GM04504 (cell line): ENCODE data around the gene FGF18.

Source experiments
- DNase-seq: peaks from one replicate; pipeline ENCODE4 v3.0.0-alpha.2; 2012; ENCODE audit warnings: low read depth

The FGF18 gene

DNA sequence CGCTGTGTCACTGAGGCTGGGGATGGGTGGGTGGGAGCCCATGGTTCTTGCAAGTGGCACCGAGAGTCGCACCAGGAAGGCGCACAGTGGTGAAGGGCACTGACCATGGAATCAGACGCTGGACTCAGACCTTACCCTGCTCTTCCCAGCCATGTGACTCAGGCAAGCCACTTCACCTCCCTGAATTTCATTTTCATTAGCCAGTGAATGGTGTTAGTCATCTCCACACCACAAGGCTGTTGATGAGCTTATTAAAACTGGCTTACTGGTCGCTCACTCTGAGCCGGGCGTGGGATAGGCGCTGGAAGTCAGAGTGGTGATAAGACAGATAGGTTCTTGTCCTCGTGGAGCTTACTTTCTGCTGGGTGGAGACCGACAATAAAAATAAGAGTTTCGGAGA, 25.1 kb downstream of the FGF18 start:
- DNase-seq: no peak

DNA sequence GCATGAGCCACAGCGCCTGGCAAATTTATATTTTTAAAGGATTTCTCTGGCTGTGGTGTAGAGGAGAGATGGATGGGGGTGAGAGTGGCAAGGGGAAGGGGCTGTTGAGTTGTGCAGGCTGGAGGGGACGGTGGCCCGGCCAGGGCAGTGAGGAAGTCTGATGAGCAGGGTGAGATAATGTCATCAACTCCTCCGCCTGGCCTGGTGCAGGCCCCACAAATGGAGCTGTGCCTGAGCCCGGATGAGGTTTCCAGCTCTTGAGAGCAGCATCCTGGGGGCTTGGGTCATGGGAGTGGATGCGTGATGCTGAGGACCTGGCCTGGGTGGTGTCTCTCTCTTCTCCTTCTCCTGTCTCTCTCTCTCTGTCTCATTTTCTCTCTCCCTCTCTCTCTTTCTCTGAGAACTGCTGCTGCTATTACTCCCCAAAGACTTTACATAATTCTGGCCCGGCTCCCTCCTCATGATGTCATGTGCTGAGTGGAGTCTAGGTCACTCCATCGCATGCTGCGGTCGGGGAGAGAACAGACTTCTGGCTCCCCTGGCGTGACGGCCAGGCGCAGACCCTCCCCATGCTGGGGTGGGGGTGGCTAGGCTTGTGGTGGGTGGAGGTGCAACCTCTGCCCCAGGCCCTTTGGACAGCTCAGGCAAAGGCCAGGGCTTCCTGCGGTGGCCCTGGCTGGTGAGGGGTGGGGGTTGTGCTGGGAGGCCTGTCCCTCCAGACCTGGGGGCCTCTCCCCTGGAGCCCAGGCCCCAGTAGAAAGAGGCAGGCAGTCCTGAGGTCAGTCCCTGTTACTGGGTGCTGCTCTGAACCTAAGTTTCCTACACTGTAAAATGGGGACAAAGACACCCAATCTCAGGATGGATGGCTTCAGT, 26.4 kb downstream of the FGF18 start:
- no peak for DNase-seq

DNA sequence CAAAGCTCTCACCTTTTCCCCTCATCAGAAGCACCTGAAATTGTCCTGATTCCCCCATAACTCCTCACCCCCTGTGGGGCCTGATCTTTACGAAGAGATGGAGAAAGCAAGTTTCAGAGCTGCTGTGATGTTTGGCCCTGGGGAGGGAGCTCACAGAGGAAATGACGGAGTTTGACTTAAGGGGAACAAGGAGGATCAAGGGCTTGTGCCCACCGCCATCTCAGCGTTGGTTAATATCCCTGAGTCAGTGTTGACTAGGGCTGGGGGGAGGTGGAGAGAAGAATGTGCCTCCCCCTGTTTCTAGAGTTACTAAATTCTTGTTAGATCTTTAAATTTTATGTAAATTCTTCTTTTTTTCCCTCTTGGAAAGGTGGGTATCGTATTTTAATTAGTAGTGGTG, 27.8 kb downstream of the FGF18 start:
- DNase-seq: no peak

DNA sequence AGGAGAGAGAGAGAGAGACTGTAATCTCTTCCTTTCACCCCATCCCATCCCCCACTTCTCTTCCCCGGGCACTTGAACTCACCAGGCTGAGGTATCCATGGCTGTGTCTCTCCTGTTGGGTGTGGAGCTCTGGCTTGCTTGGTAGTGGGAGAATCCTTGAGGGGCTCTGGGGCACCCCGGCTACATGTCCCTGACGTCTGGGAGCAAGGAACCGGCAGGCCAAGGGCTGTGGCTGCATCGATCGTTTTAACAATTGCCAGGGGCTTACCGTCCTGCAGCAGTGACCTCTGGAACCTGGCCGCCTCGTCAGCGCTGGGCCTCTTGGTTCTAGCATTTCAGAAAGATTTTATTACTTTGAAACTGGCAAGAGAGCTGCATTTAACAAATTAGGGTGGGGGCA, 30.0 kb downstream of the FGF18 start:
- DNase-seq: no peak

DNA sequence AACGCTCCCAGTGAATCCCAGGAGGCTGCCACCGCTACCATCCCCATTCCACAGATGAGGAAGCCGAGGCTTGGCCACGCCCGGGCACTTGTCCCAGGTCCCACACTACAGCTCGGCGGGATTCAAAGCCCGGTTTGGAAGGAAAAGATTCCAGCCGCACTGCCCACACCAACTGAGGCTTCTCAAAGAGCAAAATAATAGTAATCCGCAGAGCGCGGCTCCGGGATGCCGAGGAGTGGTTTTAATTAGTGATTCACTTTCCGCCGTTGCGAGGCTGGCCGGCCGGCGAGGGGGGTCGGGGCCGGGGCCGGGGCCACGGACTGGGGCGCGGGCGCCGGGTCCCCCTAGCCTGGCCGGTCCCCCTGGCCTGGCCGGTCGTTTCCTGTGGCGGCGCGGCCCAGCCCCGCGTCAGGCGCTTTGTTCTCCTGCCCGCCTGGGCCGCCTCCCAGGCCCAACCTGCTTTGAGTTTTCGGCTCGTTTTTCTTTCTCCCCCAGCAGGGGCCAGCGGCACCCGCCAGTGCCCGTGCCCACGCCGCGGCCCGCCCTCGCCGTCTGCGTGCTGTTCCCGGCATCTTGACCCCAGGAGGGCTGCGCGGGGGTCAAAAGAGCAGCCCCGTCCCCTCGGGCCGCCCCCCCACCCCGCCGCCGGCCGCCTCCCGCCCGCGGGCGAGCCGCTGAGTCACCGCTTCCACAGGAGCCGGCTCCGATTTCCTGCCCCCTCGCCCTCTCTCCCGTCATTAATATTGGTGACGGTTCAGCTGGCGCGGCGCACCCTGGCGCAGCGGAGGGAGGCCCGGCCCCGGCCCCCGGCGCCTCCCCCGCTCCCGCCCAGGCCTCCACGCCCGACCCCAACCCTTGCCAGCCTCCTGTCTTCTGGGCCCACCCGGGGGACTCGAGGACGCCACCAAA, 31.2 kb downstream of the FGF18 start:
- DNase-seq: peak; percentile 42

DNA sequence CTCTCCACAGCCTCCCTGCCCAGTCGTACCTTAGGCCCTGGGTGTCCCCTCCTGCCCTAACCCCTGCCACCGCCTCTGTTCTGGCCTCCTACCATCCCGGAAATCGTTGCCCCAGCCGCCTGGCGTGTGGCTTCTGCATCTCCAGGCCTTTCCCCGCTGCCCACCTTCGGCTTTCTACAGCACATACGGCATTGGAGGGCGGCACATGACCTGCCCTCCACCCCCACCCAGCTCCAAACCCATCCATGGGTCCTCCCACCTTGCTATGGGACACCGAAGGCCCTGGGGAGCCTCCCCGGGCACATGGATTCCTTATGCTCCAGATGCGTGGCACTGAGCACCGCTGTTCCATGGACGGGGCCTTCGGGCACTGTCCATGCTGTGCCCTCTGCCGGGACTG, 32.0 kb downstream of the FGF18 start:
- DNase-seq: no peak

DNA sequence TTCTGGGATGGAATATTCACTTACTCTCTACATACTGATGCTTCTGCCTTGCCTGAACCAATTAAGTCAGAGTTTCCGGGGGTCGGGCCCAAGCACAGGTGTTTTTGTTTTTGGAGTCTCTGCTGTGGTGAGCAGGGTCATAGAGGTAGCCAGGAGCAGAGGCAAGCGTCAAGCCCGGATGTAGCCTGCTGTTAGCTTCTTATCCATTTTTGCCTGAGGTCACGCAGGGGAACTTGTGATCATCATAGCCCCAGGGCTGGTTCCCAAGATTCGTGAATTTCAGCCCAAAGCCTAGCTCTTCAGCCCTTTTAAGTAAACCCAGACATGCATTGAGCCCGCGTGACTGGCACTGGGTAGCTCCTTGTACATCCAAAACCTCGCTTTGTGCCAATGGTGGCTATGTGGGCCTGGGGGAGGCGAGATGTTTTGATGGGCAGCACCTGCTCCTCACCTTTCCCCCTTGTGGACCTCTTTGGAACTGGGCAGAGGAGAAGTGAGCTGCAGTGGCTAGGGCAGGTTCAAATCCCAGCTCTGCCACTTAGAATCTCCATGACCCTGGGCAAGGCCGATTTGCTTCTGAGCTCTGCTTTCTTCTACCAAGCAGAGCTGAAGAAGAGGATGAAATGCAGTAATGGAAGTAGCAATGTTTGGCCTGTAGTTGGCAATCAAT, 33.7 kb downstream of the FGF18 start:
- no peak for DNase-seq

DNA sequence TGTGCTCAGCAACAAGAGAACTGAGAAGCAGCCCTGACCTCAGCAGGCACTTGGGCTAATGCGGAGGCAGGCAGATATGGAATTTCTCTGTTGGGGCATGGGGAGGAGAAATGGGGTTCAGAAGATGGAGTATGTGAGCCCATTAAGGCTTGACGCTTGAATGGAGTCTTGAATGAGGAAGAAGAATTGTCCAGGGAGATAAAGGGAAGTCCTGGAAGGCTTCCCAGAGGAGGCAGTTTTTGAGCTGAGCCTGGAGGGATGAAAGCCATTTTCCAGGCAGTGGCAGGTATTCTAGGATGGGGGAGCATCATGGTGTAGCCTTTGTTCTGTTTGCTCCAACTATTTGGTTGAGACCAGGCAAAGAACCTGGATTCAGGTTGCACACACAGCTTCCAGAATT, 34.5 kb downstream of the FGF18 start:
- no peak for DNase-seq

DNA sequence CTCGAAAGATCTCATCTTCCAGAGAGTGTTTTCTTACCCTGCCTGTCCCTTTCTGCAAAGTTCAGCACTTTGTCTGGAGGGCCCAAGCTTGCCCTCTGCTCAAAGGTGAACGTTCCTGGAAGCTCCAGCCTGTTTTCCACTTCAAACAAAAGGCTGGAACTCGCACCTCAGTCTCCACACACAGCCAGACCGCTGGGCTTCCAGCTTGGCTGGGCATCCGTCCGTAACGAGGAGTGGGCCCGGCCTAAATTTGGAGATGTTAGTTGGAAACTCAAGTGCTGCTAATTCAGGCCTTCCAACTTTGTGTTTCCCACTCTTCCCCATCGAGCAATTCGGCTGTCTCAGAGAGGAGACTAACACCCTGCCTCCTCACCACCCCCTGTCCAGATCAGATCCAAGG, 35.1 kb downstream of the FGF18 start:
- no peak for DNase-seq

DNA sequence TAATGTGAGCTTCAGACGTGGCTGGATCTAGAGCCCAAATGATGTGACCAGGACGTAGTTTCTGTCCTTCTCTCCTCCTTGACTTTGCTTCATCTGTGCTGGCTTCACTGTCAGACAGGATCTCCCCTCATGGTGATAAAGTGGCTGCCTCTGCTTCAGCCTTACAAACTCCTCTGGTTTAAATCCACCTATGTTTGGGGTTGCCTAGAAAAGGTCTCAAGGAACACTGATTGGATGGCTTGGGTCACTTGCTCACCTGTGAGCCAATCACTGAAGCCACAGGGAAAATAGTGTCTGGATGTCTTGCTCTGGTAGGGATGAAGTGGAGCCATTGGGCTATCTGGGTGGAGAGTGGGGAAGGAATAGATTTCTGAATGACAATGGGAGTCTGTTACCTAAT, 36.1 kb downstream of the FGF18 start:
- no peak for DNase-seq

DNA sequence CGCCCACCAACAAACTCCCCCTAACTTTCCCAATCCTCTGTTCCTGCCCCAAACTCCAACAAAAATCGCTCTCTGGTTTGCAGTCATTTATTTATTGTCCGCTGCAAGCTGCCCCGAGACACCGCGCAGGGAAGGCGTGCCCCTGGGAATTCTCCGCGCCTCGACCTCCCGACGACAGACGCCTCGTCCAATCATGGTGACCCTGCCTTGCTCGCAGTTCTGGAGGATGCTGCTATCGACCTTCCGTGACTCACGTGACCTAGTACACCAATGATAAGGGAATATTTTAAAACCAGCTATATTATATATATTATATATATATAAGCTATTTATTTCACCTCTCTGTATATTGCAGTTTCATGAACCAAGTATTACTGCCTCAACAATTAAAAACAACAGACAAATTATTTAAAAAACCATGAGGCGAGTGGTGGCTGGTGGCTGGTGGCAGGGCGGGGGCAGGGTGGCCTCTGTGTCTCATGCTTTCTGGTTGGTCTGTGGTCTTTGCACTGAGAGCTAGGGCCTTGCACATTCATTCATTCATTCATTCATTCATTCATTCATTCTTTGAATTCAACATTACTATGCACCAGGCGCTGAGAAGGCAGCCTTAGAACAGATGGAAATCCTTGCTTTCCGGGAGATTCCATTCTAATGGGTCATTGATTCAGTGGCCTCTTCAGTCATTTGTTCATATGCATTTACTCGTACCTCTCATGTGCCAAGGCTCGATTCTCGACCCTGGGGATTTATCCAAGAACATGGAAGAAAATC, 37.9 kb downstream of the FGF18 start:
- DNase-seq: no peak

DNA sequence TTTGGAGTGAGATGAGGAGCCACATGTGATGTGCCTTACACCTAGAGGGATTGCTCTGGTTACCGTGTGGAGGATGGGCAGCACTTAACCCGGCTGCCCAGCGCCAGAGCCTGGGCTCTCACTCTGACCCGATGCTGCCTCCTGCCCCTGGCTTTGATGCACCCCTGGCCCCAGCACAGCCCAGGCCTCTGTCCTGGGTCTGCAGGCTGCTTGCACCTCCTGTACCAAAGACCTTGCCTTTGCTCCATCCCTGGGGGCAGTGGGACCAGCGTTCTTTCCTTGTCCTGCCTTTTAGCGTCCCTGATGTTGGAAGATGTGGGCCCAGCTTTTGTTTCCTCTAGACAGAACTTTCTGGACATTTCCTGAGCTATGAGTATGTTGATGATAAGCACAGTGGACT, 40.4 kb downstream of the FGF18 start:
- DNase-seq: no peak

DNA sequence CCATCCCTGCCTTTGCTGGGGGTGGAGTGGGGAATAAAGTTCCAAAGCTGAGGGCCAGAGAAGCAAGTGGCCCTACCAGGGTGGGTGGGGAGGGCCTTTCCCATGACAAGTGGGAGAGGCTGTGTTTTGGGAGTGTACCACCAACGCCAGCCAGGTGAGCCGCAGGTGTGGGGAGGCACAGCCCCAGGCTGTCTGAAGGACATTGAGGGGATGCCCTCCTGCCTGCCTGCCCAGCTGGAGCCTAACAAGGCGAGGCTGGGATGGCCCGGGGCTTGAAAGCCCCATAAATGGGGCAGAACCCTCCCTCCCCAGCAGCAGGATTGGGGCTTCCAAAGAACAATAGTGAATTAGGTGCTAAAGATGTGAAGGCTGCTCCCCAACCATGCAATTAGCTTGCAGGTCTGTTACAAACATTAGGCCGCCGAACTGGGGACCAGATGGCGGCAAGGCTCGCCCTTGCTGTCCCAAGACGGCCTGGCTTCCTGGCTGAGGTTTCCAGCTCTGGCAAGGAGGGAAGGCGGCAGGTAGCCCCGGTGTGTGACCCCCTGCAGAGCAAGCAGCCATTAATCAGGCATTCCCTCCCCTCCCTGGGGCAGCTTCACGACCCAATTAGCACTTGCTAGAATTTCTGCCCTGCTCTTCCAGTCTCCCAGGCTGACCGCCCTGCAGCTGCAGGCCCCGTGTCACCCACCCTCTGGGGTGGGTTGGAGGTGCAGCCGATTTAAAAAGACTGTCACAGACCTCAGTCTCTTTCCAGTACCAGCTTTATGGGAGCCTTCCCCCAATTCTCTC, 42.9 kb downstream of the FGF18 start:
- no peak for DNase-seq

DNA sequence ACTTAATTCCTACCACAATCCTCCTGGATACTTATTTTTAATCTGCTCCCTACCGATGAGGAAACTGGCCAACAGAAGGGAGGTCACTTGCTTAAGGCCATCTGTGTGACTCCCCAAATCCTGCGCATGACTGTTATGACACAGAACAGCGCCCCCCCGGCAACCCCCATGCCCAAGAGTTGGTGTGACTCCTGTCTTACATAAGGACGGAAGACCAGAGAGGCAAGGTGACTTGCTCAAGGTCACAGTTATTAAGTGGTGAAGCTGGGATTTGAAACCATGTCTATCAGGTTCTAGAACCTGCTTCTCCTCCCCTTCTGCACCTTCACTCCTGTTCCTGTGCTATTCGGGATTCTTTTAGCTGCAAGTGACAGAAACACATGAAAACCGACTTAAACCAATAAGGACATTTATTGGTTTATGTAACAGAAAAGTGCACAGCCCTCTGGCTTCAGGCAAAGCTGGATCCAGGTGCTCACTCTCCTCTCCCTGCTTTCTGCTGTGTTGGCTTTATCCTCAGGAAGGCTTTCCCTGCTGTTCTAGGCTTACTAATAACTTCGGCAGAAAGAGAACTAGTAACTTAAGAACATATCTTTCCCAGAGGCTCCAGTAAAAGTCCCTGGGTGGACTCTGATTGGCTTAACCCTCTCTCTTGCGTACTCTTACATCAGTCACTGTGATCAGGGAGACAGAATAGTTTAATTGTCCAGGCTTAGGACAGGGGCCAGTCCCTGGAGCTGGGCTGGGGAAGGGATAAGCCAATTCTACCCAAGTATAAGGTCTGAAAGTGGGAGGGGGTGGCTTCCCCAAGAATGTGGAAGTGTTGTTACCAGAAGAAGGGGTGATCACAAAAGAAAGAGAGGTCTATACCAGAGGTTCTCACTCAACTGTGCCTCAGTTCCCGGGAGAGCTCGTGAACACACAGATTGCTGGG, 43.7 kb downstream of the FGF18 start:
- no peak for DNase-seq

DNA sequence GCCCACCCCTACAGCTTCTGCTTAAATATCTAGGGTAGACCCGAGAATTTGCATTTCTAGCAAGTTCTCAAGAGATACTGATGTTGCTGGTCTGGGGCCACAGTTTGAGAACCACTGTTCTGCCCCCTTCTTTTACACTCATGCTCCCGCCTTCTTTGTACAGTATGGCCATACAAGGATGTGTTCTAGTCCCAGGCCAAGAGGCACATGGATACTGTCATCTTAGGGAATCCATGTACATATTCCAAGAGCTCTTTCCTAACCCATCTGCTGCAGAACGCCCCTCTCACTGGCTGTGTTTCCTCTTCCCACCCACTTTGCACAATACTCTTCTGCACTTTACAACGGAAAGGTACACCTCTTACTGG, 44.4 kb downstream of the FGF18 start:
- no peak for DNase-seq

DNA sequence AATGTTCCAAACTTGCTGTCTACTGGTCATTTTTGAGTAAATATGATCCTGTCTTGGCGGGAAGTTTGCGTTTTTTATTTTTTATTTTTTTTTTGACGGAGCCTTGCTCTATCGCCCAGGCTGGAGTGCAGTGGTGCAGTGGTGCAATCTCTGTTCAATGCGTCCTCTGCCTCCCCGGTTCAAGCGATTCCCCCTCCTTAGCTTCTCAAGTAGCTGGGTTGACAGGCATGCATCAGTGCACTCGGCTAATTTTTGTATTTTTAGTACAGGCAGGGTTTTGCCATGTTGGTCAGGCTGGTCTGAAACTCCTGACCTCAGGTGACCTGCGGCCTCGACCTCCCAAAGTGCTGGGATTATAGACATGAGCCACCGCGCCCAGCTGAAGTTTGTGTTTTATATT, 45.4 kb downstream of the FGF18 start:
- DNase-seq: no peak

DNA sequence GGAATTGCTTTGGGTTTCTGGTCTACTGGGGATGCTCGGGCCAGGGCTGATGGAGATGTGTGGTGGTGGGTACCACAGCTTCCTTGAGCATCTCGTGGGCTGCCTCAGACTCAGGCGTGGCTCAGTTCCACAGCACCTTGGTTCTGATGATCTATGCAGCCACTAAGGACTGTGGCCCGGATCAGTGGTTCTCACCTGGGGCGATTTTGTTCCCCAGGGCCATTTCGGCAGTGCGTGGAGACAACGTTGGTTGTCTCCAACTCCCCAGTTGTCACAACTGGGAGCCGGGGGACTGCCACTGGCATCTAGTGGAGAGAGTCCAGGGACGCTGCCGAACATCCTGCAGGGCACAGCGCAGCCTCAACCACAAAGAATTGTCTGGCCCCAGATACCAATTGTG, 47.7 kb downstream of the FGF18 start:
- DNase-seq: no peak

DNA sequence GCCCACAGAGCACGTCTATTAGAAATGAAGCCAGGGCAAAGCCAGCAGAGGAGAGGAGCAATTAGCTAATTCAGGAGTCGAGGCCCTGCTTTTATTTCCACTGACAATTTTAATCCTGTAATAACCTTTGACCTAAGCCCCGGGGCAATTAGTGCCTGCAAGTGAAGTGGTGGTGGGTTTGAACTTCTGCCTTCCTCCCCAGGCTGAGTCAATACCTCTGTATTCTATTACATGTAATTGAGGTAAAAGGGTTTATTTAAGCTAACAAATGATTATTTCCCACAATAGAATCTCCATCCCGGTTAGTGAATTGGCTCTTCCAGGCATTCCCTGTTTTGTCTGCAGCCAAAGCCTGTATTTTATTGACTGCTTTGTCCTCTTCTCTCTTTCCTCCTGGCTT, 49.9 kb downstream of the FGF18 start:
- no peak for DNase-seq

DNA sequence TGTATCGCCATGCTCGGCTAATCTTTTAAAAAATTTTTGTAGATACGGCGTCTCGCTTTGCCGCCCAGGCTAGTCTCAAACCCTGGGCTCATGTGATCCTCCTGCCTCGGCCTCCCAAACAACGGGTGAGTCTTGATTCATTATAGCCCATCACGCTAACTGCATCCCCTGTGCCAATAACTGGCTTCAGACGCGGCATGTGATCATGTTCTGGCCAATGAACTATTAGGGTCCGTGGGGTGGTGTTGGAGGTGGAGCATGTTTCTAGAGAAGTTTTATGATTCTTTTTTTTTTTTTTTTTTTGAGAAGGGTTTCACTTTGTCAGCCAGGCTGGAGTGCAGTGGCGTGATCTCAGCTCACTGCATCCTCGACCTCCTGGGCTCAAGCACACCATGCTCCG, 51.0 kb downstream of the FGF18 start:
- no peak for DNase-seq

DNA sequence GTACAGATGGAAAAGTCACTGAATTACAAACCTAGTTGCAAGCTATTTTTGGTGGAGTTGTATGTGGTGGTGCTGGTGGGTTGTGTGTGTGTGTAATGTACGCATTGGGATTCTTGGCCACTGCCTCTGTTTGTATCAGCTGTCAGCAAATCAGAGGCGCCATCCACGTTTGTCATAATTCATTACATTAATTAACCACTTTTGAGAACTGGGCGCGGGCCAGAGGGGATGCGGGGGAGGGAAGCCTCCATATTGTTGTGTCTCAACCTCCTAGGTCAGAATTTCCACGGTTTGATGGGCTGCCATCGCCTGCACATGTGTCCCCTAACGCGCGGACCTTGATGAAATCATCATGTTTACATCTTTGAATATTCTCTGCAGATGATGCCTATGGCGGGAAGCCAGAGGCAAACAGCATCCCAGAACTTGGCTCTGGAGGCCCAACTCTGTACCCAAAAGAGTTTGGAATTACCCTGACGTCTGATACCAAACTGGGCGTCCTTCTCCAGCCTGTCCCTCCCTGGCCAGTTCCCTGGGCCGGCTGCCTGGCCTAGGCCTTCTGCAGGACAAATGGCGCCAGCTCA, 54.9 kb downstream of the FGF18 start:
- no peak for DNase-seq
